ENCODE data around the gene TPP1.

- no peak for TF ChIP-seq CTCF (conservative IDR thresholded peaks at IDR 0.05; ENCODE audit: low read depth, low read length)
- no peak for TF ChIP-seq EZH2phosphoT487 (IDR thresholded peaks at IDR 0.05; ENCODE audit: borderline replicate concordance, low read length)
- TF ChIP-seq EZH2 (IDR thresholded peaks at IDR 0.05; ENCODE audit: low read length, unreplicated experiment), result no peak
Observed at GRCh38 chr11:6621711-6622211, 2.5 kb upstream of the TPP1 start.

Data from PC-3 (cell line).